ENCODE results near the gene LMBR1L.

- TF ChIP-seq CBX5 (IDR thresholded peaks at IDR 0.05; ENCODE audit: low read depth) (no peak), POLR2A (IDR thresholded peaks at IDR 0.05; ENCODE audit: low read depth, low read length) (no peak), EZH2 (IDR thresholded peaks at IDR 0.05; ENCODE audit: borderline replicate concordance, control insufficient read depth, low read depth, low read length) (no peak), REST (IDR thresholded peaks at IDR 0.05; ENCODE audit: low read depth, low read length) (no peak), E2F8 (IDR thresholded peaks at IDR 0.05; ENCODE audit: low read depth, partially characterized antibody) (no peak), POLR2AphosphoS5 (IDR thresholded peaks at IDR 0.05; ENCODE audit: low read length) (no peak), BCL11A (IDR thresholded peaks at IDR 0.05; ENCODE audit: low read depth, low read length) (no peak), NRF1 (conservative IDR thresholded peaks at IDR 0.05; ENCODE audit: low read depth, low read length) (no peak), TCF3 (IDR thresholded peaks at IDR 0.05; ENCODE audit: borderline replicate concordance, insufficient read depth, low read depth, low read length) (no peak), NBN (IDR thresholded peaks at IDR 0.05) (no peak), DPF2 (IDR thresholded peaks at IDR 0.05) (no peak)
- TF ChIP-seq, protein P1, sequence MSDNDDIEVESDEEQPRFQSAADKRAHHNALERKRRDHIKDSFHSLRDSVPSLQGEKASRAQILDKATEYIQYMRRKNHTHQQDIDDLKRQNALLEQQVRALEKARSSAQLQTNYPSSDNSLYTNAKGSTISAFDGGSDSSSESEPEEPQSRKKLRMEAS (IDR thresholded peaks at IDR 0.05; ENCODE audit: low read depth, low read length): no peak
- TF ChIP-seq, protein P2, sequence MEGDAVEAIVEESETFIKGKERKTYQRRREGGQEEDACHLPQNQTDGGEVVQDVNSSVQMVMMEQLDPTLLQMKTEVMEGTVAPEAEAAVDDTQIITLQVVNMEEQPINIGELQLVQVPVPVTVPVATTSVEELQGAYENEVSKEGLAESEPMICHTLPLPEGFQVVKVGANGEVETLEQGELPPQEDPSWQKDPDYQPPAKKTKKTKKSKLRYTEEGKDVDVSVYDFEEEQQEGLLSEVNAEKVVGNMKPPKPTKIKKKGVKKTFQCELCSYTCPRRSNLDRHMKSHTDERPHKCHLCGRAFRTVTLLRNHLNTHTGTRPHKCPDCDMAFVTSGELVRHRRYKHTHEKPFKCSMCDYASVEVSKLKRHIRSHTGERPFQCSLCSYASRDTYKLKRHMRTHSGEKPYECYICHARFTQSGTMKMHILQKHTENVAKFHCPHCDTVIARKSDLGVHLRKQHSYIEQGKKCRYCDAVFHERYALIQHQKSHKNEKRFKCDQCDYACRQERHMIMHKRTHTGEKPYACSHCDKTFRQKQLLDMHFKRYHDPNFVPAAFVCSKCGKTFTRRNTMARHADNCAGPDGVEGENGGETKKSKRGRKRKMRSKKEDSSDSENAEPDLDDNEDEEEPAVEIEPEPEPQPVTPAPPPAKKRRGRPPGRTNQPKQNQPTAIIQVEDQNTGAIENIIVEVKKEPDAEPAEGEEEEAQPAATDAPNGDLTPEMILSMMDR (IDR thresholded peaks at IDR 0.05 in 2 of 3, conservative IDR thresholded peaks at IDR 0.05 in 1 of 3; ENCODE audit: control insufficient read depth in 2 of 3, extremely low read depth in 1 of 3, insufficient read depth in 1 of 3, low read depth in 3 of 3, low read length in 3 of 3): no peak
- TF ChIP-seq, protein P3, sequence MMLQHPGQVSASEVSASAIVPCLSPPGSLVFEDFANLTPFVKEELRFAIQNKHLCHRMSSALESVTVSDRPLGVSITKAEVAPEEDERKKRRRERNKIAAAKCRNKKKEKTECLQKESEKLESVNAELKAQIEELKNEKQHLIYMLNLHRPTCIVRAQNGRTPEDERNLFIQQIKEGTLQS (IDR thresholded peaks at IDR 0.05; ENCODE audit: borderline replicate concordance, extremely low read depth, low read depth, low read length): no peak
These were observed 22.9 kb upstream of the LMBR1L start for GRCh38 chr12:49133590-49133989.

Measured in GM12878 (cell line).